GM18909 (cell line): ENCODE measurements around the gene RAN.
"Not testable (repeated sequence)": the region's sequence is repeated elsewhere in the genome, so short reads cannot be mapped to it uniquely, and the experiment has no call there.

ENCODE experiments used
- ATAC-seq: cut with Tn5 transposase; IDR thresholded peaks from one replicate; pipeline ENCODE4 v1.9.1; 2021; ENCODE audit warnings: mild to moderate bottlenecking; ENCODE audit not compliant: unreplicated experiment, poor library complexity

Gene RAN

DNA sequence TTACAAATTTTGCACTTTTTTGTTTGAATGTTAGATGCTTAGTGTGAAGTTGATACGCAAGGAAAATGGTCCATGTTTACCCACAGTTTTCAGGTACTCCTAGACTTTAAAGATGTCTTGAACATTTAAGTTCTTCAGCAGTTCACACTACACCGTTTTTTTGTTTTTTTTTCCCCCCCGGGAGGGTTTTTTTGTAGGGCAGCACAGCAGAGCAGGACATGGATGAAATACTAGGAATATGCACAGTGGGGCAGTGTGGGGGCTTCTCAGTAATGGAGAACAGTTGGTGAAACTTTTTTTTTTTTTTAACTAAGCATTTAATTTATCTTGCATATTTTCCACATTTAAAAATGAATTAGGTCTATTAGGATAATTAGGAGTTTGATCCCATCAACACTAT lies 4.9 kb downstream of the RAN start:
- no peak for ATAC-seq

DNA sequence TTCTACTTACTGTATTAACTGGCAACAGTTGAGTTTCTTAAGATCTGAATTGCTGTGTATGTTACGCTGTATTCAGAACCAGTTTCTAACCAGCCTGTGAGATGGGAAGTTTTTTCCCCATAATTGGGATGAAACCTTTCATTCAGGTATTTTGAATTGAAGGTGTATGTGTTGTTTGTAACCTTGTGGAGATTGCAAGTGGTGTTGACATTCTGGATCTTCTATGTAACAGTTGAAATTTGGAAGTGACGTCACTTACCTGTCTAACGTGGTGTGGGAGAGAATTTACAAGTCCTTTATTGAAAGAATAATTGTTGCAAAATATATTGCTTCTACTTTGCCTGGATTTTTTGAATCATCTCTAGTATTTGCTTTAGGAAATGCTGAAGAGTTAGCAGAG lies 5.5 kb downstream of the RAN start:
- no peak for ATAC-seq

DNA sequence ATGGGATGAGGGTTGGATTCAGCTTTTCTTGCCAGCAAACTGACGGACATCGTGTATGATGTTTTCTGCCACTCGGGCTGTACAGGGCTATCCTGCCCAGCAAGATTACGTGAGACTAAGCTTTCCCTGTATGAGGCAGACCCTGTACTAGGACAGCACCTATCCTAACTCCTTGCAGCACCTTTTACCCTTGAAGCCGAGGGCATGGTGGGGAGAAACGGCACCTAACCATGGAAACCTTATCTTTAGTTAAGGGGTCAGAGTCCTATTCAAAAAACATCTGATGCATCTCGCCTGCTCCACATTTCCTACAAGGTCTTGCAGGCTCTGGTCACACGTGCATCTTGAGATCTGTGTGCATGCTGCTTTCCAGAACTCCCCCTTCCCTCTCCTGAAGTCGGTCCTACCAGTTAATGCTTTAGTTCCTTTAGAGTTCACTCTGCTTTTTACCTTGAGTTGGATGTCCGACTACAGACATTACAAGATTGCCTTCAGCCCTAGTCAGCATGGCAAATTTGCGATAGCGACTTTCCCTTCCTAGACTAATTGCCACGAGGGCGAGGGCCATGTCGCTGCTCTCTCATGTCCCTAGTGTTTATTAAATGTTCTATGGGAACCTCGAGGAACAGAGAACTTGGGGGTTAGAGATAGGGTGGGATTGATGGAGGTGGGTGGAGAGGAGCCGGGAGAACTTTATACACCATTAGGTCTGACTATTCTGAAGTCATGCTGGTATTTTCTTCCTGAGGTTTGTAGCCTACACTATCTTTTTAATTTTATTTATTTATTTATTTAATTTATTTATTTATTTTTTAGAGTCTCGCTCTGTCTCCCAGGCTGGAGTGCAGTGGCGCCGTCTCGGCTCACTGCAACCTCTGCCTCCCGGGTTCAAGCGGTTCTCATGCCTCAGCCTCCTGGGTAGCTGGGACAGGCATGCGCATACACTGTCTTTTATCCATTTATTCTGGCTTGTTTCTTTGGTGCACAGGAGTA lies 6.6 kb downstream of the RAN start:
- ATAC-seq, result no peak

DNA sequence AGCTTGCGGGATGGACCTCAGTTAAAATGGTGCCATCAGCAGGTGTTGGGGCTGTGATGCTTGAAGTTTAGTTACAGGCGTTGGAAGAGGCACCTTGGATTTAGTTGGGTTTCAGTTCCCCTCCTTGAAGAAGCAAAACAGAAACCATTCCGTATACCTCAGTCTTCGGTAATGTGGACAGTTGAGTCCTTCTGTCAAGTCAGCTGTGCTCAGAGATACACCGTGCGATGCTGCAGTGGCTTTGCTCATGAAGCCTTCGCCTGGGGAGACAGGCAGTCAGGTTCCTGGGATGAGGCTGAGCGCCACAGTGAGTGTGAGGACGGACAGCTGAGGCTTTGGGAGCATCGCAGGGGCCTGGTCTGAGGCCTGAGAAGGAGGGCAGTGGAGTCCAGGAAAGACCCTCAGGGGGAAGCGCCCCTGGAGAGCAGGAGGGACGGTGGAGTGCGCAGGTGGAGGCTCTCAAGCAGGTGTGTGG lies 7.4 kb downstream of the RAN start:
- peak; percentile 92 for ATAC-seq

DNA sequence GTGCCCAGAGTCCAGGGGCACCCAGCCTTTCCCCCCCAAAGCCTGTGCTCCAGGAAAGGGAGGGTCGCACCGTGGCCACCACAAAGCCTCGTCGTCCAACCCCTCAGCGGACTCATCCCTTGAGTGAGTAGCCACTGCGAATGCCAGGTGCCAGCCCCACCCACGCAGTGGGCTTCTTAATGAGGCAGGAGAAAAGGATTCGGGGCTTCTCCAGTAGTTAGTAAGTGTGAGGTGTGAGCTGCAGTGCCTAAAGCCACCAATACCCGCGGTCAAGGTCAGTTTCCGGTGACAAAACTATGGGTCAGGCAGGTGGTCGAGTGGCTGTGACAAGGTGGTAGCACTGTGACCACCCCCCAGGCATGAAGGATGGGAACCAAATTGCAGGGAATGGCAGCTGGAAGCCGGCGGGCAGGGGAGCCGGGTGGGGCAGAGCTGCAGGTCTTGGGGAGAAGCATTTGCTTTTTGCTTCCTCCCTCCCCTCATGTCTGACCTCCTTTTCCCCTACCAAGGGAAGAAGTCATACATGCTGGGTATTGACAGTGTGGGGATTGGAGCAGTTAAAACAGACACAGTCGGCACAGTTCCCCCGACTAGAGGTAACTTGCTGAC lies 8.0 kb downstream of the RAN start:
- ATAC-seq, result no peak

DNA sequence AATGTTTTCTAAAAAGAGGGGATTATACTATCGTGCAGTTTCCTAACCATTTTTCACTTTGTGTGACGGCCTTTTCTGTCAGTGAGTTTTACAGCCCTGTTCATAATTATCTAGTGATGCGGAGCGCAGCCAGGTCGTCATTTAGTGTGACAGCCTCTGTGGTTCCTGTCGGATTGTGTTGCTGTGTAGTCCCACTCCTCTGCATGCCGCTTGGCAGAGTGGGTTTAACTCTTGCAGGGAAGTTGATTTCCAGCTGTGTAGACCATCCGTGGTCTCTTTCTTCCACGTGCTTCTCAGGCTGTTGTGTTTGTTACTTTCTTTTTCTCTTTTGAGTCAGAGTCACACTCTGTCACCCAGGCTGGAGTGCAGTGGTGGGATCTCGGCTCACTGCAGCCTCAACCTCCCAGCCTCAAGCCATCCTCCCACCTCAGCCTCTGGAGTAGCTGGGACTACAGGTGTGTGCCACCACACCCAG lies 8.6 kb downstream of the RAN start:
- peak; percentile 52 for ATAC-seq

DNA sequence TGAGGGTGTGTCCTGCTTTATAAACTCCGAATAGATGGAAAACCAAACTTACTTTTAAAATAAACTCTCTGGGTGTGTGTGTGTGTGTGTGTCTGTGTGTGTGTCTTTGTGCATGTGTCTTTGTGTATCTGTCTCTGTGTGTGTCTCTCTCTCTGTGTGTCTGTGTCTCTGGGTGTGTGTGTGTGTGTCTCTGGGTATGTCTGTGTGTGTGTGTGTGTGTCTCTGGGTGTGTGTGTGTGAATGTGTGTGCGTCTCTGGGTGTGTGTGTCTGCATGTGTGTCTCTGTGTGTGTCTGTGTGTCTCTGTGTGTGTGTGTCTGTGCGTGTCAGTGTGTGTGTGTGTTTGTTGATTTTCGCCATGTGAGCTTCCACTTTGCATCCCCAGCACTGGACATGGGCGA lies 9.2 kb downstream of the RAN start:
- no peak for ATAC-seq

DNA sequence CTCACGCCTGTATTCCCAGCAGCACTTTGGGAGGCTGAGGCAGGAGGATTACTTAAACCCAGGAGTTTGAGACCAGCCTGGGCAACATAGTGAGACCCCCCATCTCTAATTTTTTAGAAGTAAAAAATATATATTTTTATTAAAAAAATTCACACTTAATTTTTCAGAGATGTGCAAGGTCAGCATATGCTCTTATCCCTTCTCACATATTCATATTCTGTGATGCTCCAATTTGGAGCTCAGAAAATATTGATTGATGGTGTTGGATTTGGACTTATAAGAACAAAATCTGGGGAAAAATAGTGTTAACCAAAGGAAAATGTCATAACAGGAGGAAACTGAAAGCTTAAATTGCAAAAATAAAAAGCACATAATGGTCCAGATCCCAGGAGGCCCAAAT lies 9.7 kb downstream of the RAN start:
- ATAC-seq, result no peak

DNA sequence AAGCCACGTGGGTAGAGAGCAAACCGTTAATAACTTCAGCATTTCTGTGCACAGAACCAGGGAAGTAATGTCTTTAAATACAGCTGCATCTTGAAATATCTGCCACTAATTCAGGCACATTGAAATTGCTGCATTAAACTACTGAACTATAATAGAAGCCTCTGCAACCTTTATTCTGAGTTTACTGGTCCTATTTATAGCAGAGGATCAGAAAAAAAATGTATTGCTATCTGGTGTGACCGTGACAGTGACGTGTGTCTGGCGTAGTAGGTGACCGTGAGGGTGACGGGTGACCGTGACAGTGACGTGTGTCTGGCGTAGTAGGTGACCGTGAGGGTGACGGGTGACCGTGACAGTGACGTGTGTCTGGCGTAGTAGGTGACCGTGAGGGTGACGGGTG lies 15.3 kb downstream of the RAN start:
- not testable (repeated sequence) for ATAC-seq

DNA sequence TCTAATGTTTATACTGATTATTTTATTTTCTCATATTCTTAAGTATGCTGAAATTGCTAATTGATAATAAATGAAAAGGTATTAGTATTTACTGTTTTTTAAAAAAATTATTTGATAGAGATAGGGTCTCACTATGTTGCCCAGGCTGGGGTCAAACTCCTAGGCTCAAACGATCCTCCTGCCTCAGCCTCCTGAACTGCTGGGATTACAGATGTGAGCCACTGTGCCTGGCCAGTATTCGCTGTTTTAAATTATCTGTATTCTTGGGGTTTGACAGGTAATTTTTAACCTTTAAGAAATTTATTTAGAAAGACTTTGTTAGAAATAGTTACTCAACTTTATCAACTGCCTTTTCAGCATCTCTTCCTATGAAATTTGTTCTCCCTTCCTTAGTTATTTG lies 32.2 kb downstream of the RAN start:
- no peak for ATAC-seq

DNA sequence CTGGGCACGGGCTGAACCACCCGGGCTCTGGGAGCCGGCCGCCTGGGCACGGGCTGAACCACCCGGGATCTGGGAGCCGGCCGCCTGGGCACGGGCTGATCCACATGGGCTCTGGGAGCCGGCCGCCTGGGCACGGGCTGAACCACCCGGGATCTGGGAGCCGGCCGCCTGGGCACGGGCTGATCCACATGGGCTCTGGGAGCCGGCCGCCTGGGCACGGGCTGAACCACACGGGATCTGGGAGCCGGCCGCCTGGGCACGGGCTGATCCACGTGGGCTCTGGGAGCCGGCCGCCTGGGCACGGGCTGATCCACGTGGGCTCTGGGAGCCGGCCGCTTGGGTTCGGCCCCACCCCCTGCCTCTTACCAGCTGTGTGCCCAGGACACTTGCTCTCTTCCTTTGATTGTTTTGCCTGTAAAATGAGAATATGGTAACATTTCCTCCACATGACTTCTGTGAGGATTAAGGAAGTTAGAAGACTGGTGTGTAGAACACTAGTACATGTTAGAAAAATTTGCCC lies 33.1 kb downstream of the RAN start:
- ATAC-seq, result not testable (repeated sequence)

DNA sequence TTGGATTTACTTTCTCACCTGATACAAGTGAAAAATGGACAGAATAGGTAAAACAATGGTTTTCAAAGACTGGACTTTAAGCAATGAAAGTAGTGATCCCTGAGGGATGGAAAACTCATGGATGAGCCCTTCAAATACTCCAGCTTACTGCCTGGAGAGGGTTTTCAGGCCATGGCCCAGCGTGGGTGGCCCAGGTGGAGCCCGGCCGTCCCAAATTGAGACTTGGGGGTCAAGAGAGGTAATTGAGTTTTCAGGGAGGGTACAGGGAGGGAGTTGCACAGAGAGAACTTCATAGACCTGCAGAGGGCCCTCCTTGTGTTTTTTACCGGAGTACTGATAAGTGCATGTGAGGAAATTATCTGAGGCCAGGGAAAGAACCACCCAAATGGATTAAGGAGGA lies 37.2 kb downstream of the RAN start:
- ATAC-seq, result no peak

DNA sequence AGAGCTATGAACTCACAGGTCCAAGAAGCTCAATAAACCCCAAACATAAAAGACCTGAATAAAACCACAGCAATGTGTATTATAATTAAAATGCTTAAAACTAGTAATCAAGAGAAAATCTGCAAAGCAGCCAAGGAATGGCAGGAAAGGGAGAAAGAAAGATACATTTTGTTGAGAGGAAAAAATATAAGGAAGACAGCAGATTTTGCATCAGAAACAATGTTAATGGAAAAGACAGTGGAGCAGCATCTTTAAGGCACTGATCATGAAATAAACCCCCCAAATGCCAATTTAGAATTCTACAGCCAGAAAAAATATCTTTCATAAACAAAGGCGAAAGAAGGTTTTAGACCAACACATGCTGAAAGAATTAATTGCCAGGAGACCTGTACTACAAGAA lies 39.3 kb downstream of the RAN start:
- ATAC-seq, result no peak

DNA sequence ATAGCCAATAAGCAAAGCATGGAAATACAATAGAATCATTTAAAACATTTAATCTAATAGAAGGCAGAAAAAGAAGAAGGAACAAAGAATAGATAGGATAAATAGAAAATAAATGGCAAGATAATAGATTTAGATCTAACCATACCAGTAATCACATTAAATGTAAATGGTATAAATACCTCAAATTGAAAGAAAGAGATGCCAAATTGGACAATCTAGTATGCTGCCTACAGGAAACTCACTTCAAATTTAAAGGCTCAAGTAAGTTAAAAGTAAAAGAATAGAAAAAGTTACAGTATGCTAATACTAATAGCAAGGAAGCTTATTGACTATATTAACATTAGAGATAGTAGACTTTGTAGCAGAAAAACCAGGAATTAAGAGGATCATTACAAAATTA lies 40.1 kb downstream of the RAN start:
- no peak for ATAC-seq

DNA sequence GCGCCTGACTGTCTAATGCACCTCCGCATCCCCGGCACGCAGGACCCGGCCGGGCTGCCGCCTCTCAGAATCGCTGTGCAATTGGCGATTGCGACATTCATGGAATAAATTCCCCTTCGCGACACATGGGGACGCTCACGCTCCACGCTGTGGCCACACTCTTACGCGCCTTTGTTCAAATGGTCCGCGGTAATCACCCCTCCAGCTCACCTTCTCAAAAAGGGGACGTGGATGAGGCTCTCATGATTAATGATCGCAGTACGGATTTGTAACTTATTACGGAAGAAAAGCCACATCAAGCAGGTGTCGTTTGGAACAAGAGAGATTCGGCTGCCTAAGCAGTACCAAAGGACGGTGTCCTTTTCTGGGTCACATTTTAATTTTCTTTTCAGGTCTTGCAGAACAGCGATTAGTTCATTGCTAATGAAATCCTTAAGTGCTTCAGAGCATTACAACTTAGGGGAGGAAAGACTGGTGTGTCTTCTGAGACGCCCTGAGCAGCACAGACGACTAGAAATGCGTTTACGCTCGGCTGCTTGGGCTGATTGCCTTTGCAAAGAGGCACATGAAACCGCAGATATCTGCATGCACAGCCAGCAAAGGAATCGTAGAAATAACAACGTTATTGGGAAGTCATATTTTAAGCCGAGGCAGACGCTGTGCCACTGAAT lies 44.5 kb downstream of the RAN start:
- ATAC-seq, result peak; percentile 55

DNA sequence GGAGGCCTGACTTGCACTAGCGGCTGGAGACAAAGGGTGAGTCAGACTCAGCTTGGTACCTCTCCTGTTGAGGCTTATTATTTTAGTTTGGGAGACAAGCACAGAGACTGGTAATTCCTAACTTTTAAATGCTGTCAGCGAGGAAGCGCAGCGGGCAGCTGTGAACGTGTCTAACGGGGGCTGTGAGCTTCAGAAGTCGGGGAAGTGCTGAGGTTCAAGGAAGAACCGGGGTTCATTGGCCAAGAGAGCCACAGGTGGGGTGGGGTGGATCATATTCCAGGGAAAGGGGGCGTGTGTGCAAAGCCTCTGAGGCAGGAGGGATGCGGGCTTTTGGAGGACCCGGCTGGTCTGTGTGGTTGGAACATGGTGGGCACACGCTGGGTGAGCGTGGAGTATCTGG lies 45.7 kb downstream of the RAN start:
- ATAC-seq, result no peak

DNA sequence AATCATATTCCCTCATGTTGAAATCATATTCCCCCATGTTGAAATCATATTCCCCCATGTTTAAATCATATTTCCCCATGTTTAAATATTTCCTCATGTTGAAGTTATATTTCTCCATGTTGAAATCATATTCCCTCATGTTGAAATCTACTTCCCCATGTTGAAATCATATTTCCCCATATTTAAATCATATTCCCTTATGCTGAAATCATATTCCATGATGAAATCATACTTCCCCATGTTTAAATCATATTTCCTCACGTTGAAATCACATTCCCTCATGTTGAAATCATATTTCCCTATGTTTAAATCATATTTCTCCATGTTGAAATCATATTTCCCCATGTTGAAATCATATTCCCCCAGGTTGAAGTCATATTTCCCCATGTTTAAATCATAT lies 47.2 kb downstream of the RAN start:
- no peak for ATAC-seq

DNA sequence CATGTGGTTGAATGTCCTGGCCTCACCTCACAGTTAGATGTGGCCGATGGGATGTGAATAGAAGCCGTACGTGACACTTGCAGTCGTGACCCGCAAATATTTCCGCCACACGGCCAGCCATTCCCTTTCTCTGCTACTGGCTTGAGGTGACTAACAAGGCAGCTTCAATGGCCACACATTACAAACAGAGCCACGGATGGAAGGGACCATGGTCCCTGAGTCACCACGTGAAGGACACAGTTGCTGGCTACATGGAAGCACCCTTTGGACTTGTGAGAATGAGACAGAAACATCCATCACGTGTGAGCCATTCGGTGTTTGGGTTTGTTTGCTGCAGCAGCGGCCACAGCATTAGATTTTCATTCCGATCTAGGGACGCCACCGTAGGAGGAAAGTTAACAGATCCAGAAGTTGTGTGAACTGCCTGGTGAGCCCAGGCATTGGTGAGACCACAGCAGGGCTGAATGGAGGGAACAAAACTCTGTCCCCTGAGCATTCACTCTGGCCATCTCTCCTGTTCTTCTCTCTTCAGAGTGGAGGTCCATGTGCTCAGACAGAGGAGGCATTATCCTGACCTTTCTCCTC lies 48.3 kb downstream of the RAN start:
- no peak for ATAC-seq

DNA sequence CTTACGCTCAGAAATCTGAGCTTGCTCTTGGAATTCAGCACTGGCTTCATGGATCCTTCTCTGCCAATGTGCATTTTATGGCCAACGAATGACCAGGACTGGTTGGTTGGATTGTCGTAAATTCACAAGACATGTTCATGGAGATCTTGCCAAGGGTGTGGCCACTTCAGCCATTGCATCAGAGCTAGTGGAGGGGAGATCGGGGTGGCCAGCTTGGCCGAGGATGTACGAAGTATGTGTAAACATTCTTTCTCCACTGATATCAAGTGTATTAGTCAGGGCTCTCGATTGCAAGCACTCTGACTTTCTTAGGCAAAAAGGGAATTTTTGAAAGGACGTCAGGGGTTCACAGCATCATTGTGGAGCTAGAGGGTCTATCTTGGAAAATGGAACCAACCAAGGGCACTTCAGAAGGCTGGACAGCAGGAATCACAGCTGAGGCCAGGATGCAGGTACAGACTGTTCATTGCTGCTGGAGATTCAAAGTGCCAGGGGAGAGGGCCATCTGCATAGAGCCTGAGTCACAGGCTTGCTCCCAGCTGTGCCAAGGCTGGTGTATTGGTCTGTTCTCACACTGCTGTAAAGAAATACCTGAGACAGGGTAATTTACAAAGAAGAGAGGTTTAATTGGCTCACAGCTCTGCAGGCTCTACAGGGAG lies 49.0 kb downstream of the RAN start:
- ATAC-seq, result no peak

DNA sequence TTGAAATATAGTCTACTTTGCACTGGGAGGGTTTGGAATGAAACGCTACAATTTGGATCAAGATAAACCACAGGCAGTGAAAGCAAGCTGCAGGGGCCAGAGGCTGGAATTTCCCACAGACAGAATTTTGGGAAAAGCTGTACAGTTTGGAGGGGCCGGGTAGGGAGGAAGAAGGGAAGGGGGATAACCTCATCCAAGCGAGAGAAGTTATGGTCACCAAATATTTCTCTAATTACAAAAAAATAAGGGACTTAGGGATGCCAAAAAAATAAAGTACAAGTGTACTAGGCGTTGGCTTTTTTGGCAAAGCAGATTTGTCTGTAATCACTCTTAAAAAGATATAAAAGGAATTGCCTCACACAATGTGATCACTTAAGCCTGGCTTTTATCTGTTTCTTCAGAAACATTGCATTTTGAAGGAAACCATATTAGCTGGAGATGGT lies 50.7 kb downstream of the RAN start:
- ATAC-seq, result no peak
